Neural progenitor cell (in vitro differentiated cells): Measurements from ENCODE around the gene CDC25B.

Experiments used
- EZH2 ChIP-seq: fragments of 200-600 bp; sonication (generic); IDR thresholded peaks from 2 replicates; pipeline ENCODE4 v1.6.1; 2017; ENCODE audit warnings: antibody characterized with exemption, mild to moderate bottlenecking, moderate library complexity
- TF ChIP-seq, protein P1 (sequence below): fragments of 200-600 bp; sonication (generic); IDR thresholded peaks from 2 replicates; pipeline ENCODE4 v1.5.1; 2017; ENCODE audit warnings: antibody characterized with exemption, mild to moderate bottlenecking

DNA sequence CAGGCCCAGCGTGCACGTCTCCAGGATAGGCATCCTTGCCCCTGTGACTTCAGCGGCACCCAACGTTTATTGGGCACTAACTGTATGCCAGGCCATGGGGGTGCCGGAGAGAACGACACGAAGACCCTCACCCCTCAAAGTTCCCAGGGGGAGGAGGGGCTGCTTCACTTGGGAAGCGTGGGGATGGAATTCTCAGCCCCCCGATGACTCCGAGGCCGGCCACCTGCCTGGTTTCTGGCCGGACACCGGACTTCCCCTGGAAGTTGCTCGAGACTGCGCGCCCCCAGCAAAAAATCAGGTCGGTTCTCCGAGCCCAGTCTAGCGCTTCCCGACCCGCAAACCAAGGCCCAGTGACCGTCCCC is 50.2 kb downstream of the CDC25B start:
- TF ChIP-seq, protein P1, sequence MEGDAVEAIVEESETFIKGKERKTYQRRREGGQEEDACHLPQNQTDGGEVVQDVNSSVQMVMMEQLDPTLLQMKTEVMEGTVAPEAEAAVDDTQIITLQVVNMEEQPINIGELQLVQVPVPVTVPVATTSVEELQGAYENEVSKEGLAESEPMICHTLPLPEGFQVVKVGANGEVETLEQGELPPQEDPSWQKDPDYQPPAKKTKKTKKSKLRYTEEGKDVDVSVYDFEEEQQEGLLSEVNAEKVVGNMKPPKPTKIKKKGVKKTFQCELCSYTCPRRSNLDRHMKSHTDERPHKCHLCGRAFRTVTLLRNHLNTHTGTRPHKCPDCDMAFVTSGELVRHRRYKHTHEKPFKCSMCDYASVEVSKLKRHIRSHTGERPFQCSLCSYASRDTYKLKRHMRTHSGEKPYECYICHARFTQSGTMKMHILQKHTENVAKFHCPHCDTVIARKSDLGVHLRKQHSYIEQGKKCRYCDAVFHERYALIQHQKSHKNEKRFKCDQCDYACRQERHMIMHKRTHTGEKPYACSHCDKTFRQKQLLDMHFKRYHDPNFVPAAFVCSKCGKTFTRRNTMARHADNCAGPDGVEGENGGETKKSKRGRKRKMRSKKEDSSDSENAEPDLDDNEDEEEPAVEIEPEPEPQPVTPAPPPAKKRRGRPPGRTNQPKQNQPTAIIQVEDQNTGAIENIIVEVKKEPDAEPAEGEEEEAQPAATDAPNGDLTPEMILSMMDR: no peak
- no peak for TF ChIP-seq EZH2
